Stimulated activated CD4-positive, alpha-beta T cell treated with anti-CD3 and anti-CD28 coated beads, TNF-alpha, amount 100 ng/mL, for 1 hour (primary cell): ENCODE measurements around the gene TIMM44.

Experiments used
- DNase-seq, 3 donors: peaks; one replicate each; pipeline ENCODE4 v3.0.0-alpha.2; 2020; ENCODE audit warnings: low read depth in 3 of 3, low spot score in 1 of 3

TIMM44 gene

GRCh38 chr19:7877249-7877836, 66.1 kb downstream of the TIMM44 start:
- no peak for DNase-seq
